NCI-H2081 (cell line): ENCODE measurements around the gene BTBD2.

Source experiments
- DNase-seq, 2 experiments: peaks; one replicate each; lab custom pipeline; 2025; lab: John Stamatoyannopoulos, UW

The BTBD2 gene

DNA sequence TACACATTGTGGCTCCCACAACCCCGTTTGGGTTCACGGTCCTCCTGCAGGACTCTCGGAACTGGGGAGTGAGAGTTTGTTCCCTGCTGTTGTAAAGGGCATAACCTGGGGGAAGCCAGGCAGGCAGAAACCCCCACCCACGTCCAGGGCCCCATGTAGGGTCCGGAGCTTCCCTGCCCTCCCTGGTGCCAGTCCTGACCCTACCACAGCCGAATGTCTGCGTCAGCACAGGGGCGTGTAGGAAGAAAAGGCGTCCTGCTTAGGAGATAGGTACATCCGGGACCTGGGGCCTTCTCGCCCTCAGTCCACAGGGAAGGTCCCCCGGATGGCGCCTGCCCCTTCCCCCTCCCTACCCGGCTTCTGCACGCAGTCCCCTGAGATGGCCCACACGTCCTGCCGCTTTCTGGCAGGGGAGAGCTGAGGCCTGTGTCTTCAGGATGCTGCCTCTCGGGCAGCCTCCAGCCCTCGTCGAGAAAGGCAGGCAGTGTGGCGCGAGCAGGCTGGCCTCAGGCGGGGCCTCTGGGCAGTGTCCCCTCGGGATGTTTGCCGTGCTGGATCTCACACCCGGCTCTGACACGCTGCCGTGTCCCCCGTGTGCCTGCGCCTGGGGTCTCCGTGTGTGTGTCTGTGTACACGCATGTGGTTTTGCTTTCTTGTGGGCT lies 55.5 kb downstream of the BTBD2 start:
- no peak for DNase-seq

DNA sequence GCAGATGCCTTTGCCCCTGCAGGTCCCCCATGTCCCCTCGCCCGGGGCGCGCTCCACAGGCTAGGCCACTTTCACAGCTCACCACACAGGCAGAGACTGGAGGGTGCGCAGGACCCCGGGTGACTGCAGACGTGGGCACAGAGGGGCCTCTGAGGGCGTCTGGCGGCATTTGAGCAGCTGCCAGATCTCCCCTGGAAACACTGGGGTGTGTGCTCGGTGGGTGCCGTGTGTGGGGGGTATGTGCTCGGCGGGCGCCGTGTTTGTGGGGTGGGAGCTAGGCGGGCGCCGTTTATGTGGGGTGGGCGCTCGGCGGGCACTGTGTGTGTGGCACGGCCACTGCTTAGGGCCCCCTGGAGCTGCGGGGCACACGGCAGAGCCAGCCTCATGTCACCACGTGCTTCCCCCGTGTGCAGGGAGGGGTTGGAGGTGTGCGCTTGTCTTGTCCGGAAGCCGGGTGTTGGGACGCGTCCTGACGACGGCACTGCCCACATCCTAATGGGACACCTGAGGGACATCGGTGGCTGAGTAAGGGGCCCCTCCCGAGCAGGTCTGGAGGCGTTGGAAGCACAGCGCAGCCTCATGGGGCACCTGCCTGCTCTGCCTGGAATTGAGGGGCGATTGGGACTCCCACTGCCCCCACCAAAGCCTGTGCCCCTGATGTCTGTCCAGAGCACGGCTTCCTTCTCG lies 57.8 kb downstream of the BTBD2 start:
- no peak for DNase-seq

GRCh38 chr19:1956868-1957492 lies 58.5 kb downstream of the BTBD2 start:
- no peak for DNase-seq

GRCh38 chr19:1956122-1956494 lies 59.4 kb downstream of the BTBD2 start:
- DNase-seq, result no peak

- DNase-seq, result no peak
Measured at GRCh38 chr19:1955171-1956121, 60.1 kb downstream of the BTBD2 start.

DNA sequence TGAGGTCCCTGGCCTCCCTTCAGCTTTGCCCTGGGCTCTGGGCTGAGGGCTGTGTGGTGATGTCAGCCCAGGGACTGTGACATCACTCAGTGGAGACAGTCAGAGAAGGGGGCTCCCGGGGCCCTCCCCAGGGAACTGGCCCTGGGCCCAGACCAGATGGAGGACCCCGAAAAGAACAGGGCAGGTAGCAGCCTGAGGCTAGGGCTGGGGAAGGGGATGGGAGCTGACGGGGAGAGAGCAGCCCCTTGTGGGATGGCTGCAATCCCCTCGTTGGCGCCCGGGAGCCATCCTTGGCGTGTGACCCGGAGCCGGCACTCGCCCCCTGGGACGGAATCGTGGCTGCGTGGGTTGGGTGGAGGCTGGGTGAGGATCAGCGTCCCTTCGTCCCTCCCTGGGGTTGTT lies 61.0 kb downstream of the BTBD2 start:
- no peak for DNase-seq

- no peak for DNase-seq
Measured at GRCh38 chr19:1953441-1954094, 61.9 kb downstream of the BTBD2 start.

- no peak for DNase-seq
Measured at GRCh38 chr19:1953037-1953436, 62.5 kb downstream of the BTBD2 start.

DNA sequence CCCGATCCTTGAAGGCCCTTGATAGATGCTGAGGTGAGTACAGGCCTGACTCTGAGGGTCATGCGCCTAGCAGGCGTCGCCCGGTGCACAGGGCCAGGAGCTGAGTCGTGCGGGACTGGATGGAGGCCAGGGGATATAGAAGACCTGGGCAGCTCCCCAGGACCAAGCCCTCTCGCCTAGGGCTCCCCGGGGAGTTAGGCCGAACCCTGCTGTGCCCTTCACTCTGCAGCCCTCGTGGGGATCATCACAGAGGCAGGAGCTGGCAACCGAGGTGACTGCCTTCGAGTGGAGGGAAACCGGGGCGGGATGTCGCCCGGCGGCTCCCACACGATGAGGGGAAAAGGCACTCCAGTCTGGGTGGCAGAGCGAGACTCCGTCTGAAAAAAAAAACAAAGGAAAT lies 62.9 kb downstream of the BTBD2 start:
- no peak for DNase-seq

DNA sequence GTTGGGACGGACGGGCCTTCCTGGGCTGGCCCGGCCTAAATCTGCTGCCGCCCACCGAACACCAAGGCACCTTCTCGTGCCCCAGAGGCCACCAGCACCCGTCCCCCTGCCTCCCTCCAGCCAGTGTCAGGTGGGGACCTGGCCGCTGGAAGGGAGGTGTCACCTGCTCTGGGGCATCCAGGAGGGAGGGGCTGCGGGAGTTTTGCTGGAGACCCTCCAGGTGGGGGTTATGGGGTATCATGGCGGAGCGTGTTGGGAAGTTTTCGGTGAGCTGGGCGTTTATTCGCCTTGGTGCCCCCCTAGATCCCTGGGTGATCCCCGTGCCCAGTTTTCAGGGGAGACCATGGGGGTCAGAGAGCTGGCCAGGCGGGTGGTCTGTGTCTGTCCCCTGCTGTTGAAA lies 64.9 kb downstream of the BTBD2 start:
- DNase-seq, result no peak

- no peak for DNase-seq
Measured at GRCh38 chr19:1949304-1950101, 66.0 kb downstream of the BTBD2 start.

- no peak for DNase-seq
Measured at GRCh38 chr19:1947651-1948209, 67.8 kb downstream of the BTBD2 start.

DNA sequence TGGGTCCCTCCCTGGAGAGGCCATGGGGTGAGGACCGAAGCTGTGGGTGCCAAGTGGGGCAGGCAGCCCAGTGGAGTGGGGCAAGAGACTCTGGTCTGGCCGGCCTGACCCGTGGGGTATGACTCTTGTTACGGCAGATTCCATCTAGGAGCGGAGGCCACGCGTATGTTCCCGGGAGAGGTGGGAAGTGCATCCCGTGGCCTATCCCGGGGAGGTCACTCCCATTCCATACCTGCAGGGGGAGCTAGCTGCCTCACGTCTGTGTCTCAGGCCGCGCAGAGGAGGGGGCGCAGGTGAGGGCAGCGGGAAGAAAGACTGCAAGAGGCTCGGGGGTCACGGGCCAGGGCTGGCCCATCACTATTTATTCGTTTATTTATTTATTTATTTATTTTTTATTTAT lies 69.6 kb downstream of the BTBD2 start:
- DNase-seq, result no peak

DNA sequence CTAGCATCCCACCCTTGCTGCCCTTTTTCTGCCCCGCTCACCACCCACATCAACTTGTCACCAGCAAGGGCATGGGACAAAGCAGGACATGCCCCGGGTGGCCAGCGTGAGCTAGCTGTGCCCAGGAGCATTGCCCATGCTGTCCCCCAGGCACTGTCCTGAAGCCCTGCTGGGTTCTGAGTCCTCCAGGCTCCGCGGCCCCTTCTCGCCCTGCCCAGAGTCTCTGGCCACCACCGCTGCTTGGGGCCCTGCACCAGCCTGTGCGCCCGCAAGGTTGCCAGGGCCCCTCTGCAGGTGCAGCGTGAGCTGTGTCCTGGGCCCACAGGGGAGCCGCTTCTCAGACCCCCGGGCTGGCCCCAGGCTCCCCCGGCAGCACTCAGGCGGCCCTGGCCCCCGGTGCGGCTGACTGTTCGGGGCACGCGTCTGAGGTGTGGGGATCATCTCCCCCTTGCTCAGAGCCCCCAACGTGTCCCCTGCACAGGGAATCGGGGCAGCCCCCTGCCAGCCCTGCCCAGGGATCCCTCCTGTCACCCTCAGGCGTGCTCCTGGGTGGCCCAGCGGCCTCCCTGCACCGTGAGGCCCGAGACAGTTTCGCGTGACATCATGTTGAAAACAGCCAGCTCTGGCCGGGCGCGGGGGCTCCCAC lies 70.5 kb downstream of the BTBD2 start:
- no peak for DNase-seq

DNA sequence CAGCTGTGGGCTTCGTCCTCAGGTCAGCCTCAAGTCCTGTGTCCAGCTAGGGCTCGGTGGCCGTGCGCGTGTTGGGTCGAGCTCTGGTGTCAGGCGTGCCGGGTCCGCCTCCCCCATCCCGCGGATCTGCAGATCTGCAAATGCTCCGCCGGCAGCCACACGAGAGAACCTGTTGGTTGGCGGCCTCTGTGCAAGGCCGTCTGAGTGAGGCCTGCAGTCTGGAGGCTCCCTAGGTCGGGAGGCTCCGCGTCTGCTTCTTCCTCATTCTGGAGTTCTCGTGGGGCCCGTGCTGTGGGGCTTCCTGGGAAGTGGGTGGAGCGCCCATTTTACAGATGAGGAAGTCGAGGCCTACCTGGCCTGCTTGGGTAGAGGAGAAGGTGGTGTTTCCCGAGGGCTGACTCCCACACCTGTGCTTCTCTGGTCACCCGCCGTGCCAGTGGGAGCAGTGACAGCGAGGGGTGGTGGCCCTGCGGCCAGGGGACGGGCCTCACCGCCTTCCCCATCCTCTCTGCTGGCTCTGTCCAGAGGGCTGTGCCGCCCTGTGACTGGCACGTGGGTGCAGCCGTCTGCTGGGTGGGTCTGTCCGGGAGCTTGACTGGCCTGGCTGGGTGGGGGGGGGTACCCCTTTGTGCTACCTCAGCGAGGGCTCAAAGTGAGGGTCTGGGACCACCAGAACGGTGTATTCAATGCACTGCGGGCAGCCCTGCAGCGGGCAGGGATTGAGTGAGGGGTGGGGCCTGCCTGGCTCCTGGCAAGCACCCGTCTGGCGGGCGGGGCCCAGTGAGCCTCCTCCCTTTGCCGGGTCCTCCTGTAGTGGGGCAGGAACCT lies 71.2 kb downstream of the BTBD2 start:
- DNase-seq, result no peak

DNA sequence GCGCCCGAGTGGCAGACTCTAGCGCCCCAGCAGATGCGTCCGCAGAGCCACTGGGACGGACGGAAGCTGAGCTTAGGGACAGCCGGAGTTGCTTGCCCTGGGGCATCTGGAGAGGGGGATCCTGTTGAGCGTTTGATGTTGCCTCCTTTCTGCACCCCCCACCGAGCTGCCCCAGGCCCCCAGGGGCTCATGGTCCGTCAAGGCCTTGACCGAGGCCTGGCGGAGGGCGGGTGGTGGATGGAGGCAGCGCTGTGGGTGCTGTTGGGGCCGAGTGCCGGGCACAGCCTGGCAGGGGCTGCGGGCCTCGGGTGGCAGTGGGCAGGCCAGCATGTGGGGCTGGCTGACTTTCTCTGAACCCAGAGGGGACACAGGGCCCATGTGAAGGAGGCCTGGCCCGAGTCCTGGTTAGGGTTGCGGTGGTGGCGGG lies 71.8 kb downstream of the BTBD2 start:
- no peak for DNase-seq

DNA sequence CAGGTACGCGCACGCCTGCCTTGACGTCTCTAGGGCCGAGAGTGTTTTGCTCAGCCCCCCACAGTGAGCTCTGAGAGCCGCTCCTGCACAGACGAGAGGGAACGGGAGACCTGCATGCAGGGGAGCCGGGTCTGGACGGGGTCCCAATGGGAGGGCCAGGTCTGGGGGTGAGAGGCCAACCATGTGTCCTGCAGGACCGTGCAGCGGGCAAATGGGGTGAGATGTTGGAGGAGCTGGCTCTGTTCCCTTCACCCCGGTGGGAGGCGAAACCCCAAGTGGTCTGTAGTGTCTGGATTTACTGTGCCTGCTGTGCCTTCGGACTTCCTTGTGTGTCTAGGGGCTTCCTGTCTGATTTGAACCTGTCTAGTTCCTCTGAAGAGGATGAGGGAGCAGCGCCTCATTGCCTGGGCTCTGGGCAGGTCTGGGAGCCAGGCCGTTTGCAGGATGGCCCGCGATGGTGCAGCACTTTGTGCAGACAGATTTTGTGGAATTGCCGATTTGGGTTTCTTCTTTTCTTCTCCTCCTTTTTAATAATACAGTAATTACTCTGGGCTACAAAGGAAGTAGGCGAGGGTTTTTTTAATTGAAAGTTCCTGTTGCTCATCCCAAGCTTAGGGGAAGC lies 72.5 kb downstream of the BTBD2 start:
- peak in 1 of 2 experiments; percentile 12 for DNase-seq

GRCh38 chr19:1942078-1942933 lies 73.2 kb downstream of the BTBD2 start:
- peak; percentile 62 to 66 for DNase-seq
